HG03469 (cell line): ENCODE results near the gene LTBR.
"Not testable (repeated sequence)": the region's sequence is repeated elsewhere in the genome, so short reads cannot be mapped to it uniquely, and the experiment has no call there.

ENCODE experiments used
- ATAC-seq: cut with Tn5 transposase; IDR thresholded peaks from one replicate; pipeline ENCODE4 v1.9.1; 2021; ENCODE audit warnings: mild to moderate bottlenecking, moderate library complexity, moderate number of reproducible peaks; ENCODE audit not compliant: unreplicated experiment

Gene LTBR

DNA sequence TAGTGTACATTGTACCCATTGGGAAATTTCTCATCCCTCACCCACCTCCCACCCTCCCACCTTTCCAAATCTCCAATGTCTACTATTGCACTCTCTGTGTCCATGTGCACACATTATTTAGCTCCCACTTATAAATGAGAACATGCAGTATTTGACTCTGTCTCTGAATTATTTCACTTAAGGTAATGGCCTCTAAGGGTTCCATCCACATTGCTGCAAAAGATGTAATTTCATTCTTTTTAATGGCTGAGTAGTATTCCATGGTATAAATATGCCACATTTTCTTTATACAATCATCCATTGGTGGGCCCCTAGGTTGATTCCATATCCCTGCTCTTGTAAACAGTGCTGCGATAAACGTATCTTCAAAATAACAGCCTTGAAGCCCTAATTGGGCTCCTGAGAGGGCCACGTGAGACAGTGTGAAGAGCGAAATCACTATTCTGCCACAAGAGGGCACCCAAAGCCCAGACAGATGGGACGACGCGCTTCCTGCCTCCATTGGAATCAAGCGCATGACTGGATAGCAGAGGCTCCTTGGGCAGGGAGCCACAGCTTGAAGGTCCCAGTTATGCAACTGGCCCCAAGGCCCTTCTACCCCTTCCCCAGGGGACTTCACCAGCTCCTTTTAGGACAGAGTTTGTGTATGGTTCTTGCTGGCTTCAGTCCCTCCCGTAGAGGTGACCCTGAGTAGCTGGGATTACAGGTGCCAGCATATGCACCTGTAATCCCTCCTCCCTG lies 39.5 kb downstream of the LTBR start:
- no peak for ATAC-seq

DNA sequence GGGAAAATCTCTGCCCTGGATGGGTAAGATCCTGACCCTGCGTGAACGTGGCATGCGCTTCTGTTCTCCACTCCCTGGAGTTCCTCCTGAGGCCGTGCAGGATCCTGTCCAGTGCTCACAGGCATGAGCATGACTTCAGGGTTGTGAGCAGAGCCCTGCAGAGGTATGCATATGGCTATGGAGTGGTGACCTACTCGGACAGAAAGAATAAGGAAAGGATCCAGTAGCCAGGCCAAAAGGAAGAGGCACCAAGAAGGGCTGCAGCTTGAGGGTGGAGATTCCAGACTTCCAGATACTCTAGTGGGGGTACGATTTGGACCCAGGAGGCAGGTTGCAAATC lies 40.0 kb downstream of the LTBR start:
- no peak for ATAC-seq

DNA sequence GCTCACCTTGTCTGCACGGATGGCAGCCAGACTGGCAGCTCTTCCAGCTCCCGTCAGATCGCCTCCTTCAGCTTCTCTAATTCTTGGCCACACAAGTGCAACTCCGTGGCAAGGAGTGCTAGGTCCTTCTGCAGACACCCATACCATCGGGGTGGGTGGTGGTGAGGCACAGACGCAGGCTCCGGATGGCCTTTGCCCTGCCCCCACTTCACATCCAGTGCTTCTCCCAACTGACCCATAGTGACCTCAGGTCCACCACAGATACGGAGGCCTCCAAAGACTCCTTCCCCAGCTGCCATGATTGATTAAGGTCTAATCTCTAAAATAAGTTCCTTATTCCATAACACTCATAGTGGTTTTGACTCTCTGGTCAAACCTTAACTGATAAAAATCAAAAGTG lies 40.9 kb downstream of the LTBR start:
- ATAC-seq, result no peak

DNA sequence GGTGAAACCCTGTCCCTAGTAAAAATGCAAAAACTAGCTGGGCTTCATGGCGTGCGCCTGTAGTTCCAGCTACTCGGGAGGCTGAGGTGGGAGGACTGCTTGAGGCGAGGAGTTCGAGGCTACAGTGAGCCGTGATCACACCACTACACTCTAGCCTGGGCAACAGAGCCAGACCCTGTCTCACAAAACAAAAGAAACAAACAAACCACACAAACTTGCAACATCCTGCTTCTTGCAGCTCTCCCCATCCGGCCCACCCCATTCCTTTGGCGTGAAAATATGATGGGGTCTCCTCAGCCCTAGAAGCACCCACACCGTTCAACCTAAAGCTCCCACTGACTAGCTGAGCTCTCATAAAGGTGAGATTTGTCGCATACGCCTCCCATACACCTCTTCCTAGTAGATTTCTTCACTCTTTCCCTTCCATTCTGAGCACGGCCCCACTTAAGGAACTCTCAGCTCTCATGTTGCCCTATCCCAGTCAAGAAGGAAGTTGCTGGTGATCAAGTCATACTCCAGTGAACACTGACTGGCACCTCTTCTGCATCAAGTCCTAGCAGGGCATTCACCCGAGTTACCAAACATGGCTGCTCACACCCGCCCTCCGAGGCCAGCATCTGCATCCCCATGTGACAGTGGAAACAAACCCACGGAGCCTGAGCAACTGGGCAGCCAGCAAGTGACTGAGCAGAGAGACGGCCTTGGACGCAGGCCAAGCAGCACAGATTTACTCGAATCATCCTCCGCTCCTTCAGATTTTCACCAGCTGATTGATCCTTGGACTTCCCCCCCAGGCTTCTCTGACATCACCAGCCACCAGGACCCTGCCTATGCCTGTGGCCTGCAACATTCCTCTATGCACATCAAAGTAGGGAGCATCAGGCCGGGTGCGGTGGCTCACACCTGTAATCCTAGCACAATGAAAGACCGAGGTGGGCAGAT lies 41.9 kb downstream of the LTBR start:
- ATAC-seq, result no peak

DNA sequence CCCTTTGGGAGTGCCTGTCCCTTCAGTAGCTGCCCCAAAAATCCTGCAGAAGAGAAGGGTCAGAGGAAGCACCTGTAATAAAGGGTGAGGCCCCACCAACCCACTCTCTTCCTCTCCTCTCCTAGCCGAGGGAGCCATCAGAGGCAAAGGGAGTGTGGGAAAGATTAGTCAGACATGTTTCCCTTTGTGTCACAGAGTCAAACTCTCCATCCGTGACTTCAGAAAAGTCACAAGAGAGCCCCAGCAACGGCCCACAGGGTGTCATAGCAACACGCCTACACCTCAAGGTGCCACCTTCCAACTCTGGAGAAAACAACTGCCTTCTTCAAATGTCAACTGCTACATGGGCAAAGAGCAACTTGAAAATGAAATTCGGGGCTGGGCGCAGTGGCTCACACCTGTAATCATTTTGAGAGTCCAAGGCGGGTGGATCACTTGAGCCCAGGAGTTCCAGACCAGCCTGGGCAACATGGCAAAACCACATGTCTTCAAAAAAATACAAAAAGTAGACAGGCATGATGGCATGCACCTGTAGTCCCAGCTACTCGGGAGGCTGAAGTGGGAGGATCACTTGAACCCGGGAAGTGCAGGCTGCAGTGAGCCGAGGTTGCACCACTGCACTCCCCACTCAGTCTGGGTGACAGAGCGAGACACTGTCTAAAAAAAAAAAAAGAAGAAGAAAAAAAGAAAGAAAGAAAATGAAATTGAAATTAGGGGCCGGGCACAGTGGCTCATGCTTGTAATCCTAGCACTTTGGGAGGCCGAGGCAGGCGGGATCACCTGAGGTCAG lies 43.1 kb downstream of the LTBR start:
- ATAC-seq, result no peak

DNA sequence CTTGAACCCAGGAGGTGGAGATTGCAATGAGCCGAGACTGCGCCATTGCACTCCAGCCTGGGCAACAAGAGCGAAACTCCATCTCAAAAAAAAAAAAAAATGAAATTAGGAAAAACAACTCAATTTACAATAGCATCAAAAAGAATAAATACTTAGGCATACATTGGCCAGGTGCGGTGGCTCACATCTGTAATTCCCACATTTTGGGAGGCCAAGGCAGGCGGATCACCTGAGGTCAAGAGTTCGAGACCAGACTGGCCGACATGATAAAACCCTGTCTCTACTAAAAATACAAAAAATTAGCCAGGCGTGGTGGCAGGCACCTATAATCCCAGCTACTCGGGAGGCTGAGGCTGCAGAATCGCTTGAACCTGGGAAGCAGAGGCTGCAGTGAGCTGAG lies 43.8 kb downstream of the LTBR start:
- ATAC-seq, result not testable (repeated sequence)

DNA sequence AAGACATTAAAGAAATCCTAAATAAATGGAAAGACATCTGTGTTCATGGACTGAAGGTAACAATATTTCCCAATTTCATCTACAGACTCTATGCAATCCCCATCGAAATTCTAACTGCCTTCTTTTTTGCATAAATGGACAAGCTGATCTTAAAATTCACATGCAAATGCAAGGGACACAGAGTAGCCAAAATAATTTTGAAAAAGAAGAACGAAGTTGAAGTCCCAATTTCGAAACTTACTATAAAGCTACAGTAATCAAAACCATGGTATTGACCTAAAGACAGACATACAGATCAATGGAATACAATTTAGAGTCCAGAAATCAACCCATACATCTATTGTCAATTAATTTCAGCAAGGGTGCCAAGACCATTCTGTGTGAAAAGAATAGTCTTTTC lies 44.4 kb downstream of the LTBR start:
- no peak for ATAC-seq

DNA sequence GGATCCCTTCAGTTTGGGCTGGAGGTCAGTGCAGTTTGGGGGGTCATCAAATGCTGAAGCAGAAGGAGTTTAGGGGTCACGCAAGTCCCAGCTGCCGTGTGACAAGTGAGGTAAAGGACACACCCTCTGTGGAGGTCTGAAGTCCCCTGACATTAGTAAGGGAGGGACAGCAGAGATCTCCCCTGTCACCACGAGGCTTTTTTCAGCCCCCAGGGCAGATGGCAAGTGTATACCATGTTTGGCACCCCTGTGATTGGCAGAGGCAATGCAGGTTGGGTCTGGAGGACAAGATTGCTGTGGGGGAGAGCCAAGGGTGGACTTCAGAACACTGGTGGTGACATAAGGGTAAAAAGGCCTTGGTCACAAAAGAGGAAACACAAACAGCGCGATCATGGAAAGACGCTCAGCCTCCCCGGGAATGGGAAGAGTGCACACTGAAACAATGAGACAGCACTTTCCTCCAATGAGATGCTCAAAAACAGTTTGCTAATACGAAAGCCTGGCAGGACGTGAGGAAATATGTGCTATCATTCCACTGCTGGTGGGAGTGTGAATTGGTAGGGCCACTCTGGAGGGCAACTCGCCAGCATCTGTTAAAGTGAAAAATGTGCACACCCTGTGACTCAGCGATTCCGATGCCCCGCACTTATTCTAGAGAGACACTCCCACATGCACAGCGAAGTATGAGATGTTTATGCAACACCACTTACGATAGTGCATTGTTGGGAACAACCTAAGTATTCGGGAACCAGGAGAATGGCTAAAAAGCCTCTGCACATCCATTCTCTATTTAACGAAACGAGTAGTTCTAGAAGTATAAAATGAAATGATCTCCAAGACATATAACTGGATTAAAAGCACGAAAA lies 46.4 kb downstream of the LTBR start:
- ATAC-seq, result no peak

DNA sequence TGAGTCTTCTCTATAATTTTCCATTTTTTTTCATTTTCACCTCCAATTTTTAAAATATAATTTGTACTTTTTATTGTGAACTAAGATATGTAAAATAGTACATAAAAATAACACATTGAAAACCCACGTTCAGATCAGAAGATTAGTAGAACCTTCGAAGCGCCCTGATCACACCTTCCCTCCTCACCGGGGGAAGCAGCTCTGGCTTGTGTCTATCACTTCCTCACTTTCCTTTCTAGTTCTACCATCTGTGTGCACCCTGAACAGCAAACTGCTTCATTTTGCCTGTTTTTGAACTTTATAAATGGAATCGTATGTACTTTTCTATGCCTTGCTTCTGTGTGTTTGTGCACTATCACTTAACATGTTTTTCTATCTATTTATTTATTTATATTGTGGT lies 49.0 kb downstream of the LTBR start:
- ATAC-seq, result no peak

DNA sequence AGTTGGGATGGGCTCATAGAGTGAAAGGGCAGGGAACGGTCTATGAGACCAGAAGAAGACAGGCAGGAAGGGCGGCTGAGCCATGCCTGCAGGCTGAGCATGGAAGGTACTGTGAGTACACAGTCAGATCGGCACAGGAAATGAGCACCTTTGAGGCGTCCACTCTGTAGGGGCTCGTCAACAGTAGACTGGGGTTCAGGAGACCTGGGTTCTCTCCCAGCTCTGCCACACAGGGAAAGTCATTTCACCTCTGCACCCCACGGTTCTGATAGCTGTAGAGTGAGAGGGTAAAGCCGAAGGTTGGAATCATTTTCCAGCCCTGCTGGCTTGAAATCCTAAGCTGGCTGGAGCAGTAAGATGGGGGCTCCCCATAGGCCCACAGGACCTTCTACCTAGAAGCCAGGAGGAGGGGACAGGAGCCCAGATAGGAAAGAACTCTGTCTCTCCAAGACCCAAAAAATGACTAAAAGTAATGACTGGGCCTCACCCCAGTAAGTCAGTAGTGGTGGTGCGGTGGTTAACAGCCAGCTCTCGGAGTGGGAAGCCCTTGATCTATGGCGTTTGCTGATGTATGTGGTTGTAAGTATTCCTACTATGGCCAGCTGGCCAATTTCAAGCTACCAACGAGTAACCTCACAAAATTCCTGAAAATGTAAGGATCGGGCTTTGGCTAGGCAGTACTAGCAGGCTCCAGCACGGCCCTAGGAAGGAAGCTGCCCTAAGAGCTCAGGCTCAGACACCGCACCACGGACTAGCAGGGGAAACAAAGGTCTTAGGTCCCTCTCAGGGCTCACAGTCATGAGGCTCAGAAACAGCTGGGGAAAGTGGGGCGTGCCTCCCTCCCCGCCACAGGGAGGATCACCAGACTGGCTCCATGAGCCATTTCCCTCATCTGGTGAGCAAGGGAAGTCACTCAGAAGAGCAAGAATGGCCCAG lies 50.5 kb downstream of the LTBR start:
- no peak for ATAC-seq

DNA sequence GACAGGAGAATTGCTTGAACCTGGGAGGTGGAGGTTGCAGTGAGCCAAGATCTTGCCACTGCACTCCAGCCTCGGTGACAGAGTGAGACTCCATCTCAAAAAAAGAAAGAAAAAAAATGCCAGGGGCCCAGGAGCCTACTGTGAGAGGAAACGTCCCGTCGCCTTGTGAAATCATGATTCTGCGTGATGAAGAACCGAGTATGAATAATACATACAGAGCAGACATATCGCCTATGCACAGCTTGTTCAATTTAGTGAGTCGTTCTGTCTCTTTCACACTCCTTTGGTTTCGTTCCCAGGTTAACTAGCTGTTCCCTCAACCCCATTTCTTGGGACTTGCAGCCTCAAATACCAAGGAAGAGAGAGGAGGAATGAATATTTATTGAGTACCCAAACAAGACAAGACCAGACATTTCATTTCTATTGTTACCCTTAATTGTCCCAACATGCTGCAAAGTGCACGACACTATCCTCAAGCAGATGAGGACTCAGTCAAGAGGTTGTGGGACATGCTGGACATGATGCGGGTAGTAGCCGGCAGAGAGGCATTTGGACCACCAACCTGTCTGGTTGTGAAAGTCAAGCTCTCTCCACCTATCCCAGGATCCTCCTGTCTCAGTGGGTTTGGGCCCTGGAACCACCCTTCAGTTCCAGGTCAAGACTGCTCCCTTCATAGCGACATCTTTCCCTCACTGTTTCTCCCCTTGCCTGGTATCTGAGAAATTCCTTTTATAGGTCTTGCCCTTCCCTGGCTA lies 52.2 kb downstream of the LTBR start:
- no peak for ATAC-seq

DNA sequence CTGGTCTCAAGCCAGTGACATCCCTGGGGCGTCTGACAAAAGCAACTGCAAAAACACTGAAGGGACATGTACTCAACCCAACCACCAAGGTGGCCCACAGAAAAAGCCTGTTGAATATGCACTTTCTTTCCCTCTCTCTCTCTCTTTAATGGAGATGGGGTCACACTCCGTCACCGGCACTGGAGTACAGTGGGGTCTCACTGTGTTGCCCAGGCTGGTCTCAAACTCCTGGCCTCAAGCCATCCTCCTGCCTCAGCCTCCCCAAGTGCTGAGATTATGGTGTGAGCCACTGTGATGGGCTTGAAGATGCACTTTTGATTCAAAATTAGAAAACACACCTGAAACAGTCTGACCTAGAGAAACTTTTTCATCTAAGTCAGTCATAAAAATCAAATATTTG lies 53.6 kb downstream of the LTBR start:
- ATAC-seq, result no peak

DNA sequence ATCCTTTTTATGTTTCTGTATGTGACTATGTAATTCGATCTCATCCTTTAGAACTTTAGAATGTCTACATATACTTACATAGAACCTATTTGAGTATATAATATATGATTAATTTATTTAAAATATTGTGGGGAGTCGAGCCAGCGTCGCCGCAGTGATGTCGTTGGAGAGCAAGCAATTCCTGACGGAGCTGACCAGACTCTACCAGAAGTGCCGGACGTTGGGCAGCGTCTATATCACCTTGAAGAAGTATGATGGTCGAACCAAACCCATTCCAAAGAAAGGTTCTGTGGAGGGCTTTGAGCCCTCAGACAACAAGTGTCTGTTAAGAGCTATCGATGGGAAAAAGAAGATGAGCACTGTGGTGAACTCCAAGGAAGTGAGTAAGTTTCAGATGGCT lies 54.4 kb downstream of the LTBR start:
- ATAC-seq, result no peak

DNA sequence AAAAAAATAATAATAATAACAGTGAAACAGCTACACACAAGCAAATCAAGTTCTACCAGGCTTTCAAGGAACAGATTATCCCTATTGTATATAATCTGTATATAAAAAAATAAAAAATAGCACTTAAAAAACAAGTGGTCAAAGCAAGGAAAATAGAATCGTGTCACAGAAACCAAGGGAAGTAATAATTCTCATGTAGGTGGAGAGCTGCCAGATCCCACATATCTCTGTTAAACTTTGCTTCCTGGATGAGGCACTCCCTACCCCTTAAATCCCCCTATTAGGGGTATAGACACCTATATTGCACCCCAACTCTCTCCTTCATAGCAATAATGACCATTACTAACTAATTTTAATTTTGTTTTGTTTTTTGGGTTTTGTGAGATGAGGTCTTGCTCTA lies 56.4 kb downstream of the LTBR start:
- no peak for ATAC-seq
